HepG2 (cell line): ENCODE results near the gene CLDN9. TPM values are rescaled to one million over a fixed set of nuclear protein-coding genes. Genes with fewer than 3 reads are reported as not detected.

Experiments
- ATF7-NPFF ChIP-seq: sonication (generic); formaldehyde crosslinking; IDR thresholded peaks from 2 replicates; pipeline ENCODE4 v1.8.1; 2023; ENCODE audit warnings: mild to moderate bottlenecking, low read depth, missing genetic modification reagents, moderate library complexity
- SSRP1 ChIP-seq: IDR thresholded peaks from 2 replicates; pipeline ENCODE4 v1.6.1; 2016; ENCODE audit warnings: control low read depth
- TBP ChIP-seq: sonication (generic); formaldehyde crosslinking; IDR thresholded peaks from 2 replicates; pipeline ENCODE4 v1.5.0; 2020; ENCODE audit warnings: missing genetic modification reagents
- TCF7 ChIP-seq: sonication (generic); IDR thresholded peaks from 2 replicates; pipeline ENCODE4 v1.6.1; 2016; ENCODE audit warnings: antibody characterized with exemption, low read depth
- TRIM24 ChIP-seq: sonication (generic); formaldehyde crosslinking; IDR thresholded peaks from 2 replicates; pipeline ENCODE4 v1.8.0; 2022; ENCODE audit warnings: mild to moderate bottlenecking, missing genetic modification reagents
- ZNF335 ChIP-seq: sonication (generic); formaldehyde crosslinking; IDR thresholded peaks from 2 replicates; pipeline ENCODE4 v1.4.0; 2020; ENCODE audit warnings: missing genetic modification reagents
- ZNF552 ChIP-seq: sonication (generic); formaldehyde crosslinking; IDR thresholded peaks from 2 replicates; pipeline ENCODE4 v1.9.0; 2022; ENCODE audit warnings: missing genetic modification reagents, mild to moderate bottlenecking, borderline replicate concordance
- ZNF589 ChIP-seq: sonication (generic); formaldehyde crosslinking; conservative IDR thresholded peaks from 2 replicates; pipeline ENCODE4 v1.8.0; 2022; ENCODE audit warnings: mild to moderate bottlenecking, moderate library complexity, missing genetic modification reagents
- ZNF773 ChIP-seq: sonication (generic); formaldehyde crosslinking; IDR thresholded peaks from 2 replicates; pipeline ENCODE4 v1.4.0; 2020; ENCODE audit warnings: missing genetic modification reagents, borderline replicate concordance
- ZNF780A ChIP-seq: sonication (generic); formaldehyde crosslinking; IDR thresholded peaks from 2 replicates; pipeline ENCODE4 v1.8.0; 2022; ENCODE audit warnings: mild to moderate bottlenecking, missing genetic modification reagents, moderate library complexity
- ZNF850 ChIP-seq: sonication (generic); formaldehyde crosslinking; conservative IDR thresholded peaks from 2 replicates; pipeline ENCODE4 v1.9.0; 2021; ENCODE audit warnings: mild to moderate bottlenecking, missing genetic modification reagents
- polyA plus RNA-seq, 8 experiments: library from polyadenylated mRNA; depleted of rRNA in 3 of 8; stranded (reverse) in 7 of 8; unstranded in 1 of 8; fragments of >200 nt; fragmentation: Illumina TruSeq in 4 of 8; extraction: Trizol in 4 of 8; gene quantifications; 2 replicates each; pipeline versions ENCODE4 v1.2.1 to v1.2.3, GENCODE V29; 2011 to 2016; ENCODE audit warnings: low read depth in 4 of 8, missing spikeins in 1 of 8, mixed read lengths in 1 of 8; ENCODE audit not compliant: insufficient read depth in 1 of 8
- total RNA-seq, 5 experiments: library from RNA; depleted of rRNA; stranded (reverse); fragments of >200 nt; fragmentation: Illumina TruSeq; extraction: Trizol; gene quantifications; 2 replicates each; pipeline ENCODE4 v1.2.3, GENCODE V29; 2016; ENCODE audit warnings: low read depth in 1 of 5
- TF ChIP-seq, protein P1 (sequence below): sonication (generic); formaldehyde crosslinking; IDR thresholded peaks from 2 replicates; pipeline ENCODE4 v1.9.0; 2021; ENCODE audit warnings: missing genetic modification reagents, borderline replicate concordance
- TF ChIP-seq, protein P2 (sequence below): sonication (generic); formaldehyde crosslinking; IDR thresholded peaks from 2 replicates; pipeline ENCODE4 v1.5.0; 2020; ENCODE audit warnings: mild to moderate bottlenecking, low read depth, missing genetic modification reagents, borderline replicate concordance
- TF ChIP-seq, protein P3 (sequence below): sonication (generic); formaldehyde crosslinking; IDR thresholded peaks from 2 replicates; pipeline ENCODE4 v1.4.0; 2020; ENCODE audit warnings: mild to moderate bottlenecking, missing genetic modification reagents
- TF ChIP-seq, protein P4 (sequence below): sonication (generic); formaldehyde crosslinking; IDR thresholded peaks from 2 replicates; pipeline ENCODE4 v1.8.1; 2022; ENCODE audit warnings: mild to moderate bottlenecking, missing genetic modification reagents
- TF ChIP-seq, protein P5 (sequence below): sonication (generic); formaldehyde crosslinking; IDR thresholded peaks from 2 replicates; pipeline ENCODE4 v1.8.0; 2022; ENCODE audit warnings: missing genetic modification reagents, mild to moderate bottlenecking, moderate library complexity, borderline replicate concordance
- TF ChIP-seq, protein P6 (sequence below): sonication (generic); formaldehyde crosslinking; IDR thresholded peaks from 2 replicates; pipeline ENCODE4 v1.8.0; 2022; ENCODE audit warnings: mild to moderate bottlenecking, missing genetic modification reagents
- TF ChIP-seq, protein P7 (sequence below): sonication (generic); formaldehyde crosslinking; IDR thresholded peaks from 2 replicates; pipeline ENCODE4 v1.8.0; 2022; ENCODE audit warnings: mild to moderate bottlenecking, missing genetic modification reagents; ENCODE audit not compliant: insufficient replicate concordance

The CLDN9 gene
- total and polyA plus RNA-seq, 2 of the 13 experiments (the other 11 are each of a cell fraction or from before 2014, with no cell fraction given), result 0.15 to 0.26 TPM

DNA sequence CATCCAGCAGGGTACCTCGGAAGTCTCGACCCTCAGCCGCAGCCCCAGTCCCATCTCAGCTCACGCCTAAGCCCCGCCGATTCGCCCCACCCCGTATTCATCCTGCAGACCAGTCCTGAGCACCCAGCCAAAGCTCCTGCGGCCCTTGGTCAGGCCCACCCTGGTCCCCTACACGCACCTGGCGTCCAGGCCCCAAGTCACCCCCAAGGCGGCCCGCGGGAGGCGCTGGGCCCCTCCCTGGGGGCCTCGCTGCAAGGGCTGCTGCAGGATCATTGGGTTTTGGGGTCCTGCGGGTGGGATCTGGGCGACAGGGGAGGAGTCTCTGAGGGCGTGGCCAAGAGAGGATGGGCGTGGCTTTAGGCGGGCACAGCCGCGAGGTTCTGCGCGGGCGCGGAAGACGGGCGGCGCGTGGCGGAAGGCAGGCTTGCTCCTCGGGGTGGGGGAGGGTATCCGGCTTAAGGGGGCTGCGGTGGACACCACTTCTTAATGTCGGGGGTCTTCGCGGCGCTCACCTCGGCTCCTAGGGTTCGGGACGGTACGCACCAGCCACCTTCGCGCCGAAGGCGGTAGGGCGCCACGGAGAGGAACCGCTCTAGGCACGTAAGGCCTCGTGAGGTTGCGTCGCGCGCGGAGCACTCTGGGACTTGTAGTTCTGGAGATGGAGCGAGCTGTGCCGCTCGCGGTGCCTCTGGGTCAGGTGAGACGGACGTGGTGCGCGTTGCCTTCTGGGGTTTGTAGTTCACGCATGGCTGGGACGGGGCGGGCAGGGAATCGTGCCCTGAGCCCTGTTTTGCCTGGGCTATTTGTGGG is 11.2 kb downstream of the CLDN9 start, which contains the start of the genes HCFC1R1 and THOC6 (continued):
- TF ChIP-seq, protein P1, sequence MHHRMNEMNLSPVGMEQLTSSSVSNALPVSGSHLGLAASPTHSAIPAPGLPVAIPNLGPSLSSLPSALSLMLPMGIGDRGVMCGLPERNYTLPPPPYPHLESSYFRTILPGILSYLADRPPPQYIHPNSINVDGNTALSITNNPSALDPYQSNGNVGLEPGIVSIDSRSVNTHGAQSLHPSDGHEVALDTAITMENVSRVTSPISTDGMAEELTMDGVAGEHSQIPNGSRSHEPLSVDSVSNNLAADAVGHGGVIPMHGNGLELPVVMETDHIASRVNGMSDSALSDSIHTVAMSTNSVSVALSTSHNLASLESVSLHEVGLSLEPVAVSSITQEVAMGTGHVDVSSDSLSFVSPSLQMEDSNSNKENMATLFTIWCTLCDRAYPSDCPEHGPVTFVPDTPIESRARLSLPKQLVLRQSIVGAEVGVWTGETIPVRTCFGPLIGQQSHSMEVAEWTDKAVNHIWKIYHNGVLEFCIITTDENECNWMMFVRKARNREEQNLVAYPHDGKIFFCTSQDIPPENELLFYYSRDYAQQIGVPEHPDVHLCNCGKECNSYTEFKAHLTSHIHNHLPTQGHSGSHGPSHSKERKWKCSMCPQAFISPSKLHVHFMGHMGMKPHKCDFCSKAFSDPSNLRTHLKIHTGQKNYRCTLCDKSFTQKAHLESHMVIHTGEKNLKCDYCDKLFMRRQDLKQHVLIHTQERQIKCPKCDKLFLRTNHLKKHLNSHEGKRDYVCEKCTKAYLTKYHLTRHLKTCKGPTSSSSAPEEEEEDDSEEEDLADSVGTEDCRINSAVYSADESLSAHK, result no peak
- TF ChIP-seq, protein P2, sequence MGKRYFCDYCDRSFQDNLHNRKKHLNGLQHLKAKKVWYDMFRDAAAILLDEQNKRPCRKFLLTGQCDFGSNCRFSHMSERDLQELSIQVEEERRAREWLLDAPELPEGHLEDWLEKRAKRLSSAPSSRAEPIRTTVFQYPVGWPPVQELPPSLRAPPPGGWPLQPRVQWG (CRISPR knock-in tag), result no peak
- TF ChIP-seq, protein P3, sequence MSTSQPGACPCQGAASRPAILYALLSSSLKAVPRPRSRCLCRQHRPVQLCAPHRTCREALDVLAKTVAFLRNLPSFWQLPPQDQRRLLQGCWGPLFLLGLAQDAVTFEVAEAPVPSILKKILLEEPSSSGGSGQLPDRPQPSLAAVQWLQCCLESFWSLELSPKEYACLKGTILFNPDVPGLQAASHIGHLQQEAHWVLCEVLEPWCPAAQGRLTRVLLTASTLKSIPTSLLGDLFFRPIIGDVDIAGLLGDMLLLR (CRISPR knock-in tag), result 0 out of 2 replicates have a peak, but pooled peaks have one; percentile 20
- TF ChIP-seq, protein P4, sequence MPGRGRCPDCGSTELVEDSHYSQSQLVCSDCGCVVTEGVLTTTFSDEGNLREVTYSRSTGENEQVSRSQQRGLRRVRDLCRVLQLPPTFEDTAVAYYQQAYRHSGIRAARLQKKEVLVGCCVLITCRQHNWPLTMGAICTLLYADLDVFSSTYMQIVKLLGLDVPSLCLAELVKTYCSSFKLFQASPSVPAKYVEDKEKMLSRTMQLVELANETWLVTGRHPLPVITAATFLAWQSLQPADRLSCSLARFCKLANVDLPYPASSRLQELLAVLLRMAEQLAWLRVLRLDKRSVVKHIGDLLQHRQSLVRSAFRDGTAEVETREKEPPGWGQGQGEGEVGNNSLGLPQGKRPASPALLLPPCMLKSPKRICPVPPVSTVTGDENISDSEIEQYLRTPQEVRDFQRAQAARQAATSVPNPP (CRISPR knock-in tag), result peak; percentile 64
- no peak for TF ChIP-seq TCF7
- TF ChIP-seq TBP (CRISPR knock-in tag), result no peak
- no peak for TF ChIP-seq ZNF773 (CRISPR knock-in tag)
- TF ChIP-seq, protein P5, sequence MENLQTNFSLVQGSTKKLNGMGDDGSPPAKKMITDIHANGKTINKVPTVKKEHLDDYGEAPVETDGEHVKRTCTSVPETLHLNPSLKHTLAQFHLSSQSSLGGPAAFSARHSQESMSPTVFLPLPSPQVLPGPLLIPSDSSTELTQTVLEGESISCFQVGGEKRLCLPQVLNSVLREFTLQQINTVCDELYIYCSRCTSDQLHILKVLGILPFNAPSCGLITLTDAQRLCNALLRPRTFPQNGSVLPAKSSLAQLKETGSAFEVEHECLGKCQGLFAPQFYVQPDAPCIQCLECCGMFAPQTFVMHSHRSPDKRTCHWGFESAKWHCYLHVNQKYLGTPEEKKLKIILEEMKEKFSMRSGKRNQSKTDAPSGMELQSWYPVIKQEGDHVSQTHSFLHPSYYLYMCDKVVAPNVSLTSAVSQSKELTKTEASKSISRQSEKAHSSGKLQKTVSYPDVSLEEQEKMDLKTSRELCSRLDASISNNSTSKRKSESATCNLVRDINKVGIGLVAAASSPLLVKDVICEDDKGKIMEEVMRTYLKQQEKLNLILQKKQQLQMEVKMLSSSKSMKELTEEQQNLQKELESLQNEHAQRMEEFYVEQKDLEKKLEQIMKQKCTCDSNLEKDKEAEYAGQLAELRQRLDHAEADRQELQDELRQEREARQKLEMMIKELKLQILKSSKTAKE, result no peak
- TF ChIP-seq SSRP1, result peak; percentile 94
- TF ChIP-seq, protein P6, sequence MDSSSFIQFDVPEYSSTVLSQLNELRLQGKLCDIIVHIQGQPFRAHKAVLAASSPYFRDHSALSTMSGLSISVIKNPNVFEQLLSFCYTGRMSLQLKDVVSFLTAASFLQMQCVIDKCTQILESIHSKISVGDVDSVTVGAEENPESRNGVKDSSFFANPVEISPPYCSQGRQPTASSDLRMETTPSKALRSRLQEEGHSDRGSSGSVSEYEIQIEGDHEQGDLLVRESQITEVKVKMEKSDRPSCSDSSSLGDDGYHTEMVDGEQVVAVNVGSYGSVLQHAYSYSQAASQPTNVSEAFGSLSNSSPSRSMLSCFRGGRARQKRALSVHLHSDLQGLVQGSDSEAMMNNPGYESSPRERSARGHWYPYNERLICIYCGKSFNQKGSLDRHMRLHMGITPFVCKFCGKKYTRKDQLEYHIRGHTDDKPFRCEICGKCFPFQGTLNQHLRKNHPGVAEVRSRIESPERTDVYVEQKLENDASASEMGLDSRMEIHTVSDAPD (CRISPR knock-in tag), result peak; percentile 91
- TF ChIP-seq ZNF780A (CRISPR knock-in tag), result no peak; the same call in 1 of the 2 replicates
- TF ChIP-seq ZNF552 (CRISPR knock-in tag), result 0 out of 2 replicates have a peak, but pooled peaks have one; percentile 61
- TF ChIP-seq, protein P7, sequence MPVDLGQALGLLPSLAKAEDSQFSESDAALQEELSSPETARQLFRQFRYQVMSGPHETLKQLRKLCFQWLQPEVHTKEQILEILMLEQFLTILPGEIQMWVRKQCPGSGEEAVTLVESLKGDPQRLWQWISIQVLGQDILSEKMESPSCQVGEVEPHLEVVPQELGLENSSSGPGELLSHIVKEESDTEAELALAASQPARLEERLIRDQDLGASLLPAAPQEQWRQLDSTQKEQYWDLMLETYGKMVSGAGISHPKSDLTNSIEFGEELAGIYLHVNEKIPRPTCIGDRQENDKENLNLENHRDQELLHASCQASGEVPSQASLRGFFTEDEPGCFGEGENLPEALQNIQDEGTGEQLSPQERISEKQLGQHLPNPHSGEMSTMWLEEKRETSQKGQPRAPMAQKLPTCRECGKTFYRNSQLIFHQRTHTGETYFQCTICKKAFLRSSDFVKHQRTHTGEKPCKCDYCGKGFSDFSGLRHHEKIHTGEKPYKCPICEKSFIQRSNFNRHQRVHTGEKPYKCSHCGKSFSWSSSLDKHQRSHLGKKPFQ (CRISPR knock-in tag), result peak; percentile 68
- peak; percentile 58; the same call in 1 of the 2 replicates for TF ChIP-seq ZNF335 (CRISPR knock-in tag)
- TF ChIP-seq ZNF589 (CRISPR knock-in tag), result no peak
- TF ChIP-seq TRIM24, result no peak
- no peak for TF ChIP-seq ZNF850 (CRISPR knock-in tag)
- peak; percentile 73; the same call in 1 of the 2 replicates for TF ChIP-seq ATF7-NPFF (CRISPR knock-in tag)
